HepG2 (cell line): ENCODE data around the gene IQCN. TPM values are rescaled to one million over a fixed set of nuclear protein-coding genes. Genes with fewer than 3 reads are reported as not detected.

Experiments used
- ATAD3A ChIP-seq: sonication (generic); formaldehyde crosslinking; IDR thresholded peaks from 2 replicates; pipeline ENCODE4 v1.4.0; 2020; ENCODE audit warnings: missing genetic modification reagents
- EP300 ChIP-seq, 3 experiments: sonication (generic) in 1 of 3; formaldehyde crosslinking in 1 of 3; IDR thresholded peaks; 2 replicates each; pipeline versions ENCODE4 v1.5.1 to v1.6.1; 2011 to 2020; ENCODE audit warnings: low read depth in 2 of 3, low read length in 2 of 3, borderline replicate concordance in 1 of 3, improper control_type of control experiment in 1 of 3, mild to moderate bottlenecking in 1 of 3, missing genetic modification reagents in 1 of 3, moderate library complexity in 1 of 3
- HINFP ChIP-seq: sonication (generic); formaldehyde crosslinking; IDR thresholded peaks from 2 replicates; pipeline ENCODE4 v1.4.0; 2020; ENCODE audit warnings: low read depth, mild to moderate bottlenecking, missing genetic modification reagents
- HMGXB4 ChIP-seq, 2 experiments: sonication (generic) in 1 of 2; formaldehyde crosslinking in 1 of 2; IDR thresholded peaks; 2 replicates each; pipeline versions ENCODE4 v1.4.0 to v1.6.1; 2018 to 2020; ENCODE audit warnings: missing genetic modification reagents in 2 of 2, borderline replicate concordance in 1 of 2, low read depth in 1 of 2, mild to moderate bottlenecking in 1 of 2, missing biosample characterization in 1 of 2
- MAFF ChIP-seq: IDR thresholded peaks from 2 replicates; pipeline ENCODE4 v1.6.1; 2011; ENCODE audit warnings: low read depth, low read length, improper control_type of control experiment
- ONECUT2 ChIP-seq: sonication (generic); formaldehyde crosslinking; IDR thresholded peaks from 2 replicates; pipeline ENCODE4 v1.4.0; 2020; ENCODE audit warnings: missing genetic modification reagents
- PAF1 ChIP-seq: IDR thresholded peaks from 2 replicates; pipeline ENCODE4 v1.6.1; 2016; ENCODE audit warnings: missing genetic modification reagents, missing compliant biosample characterization
- POLR2G ChIP-seq: fragments of 200-400 bp; formaldehyde crosslinking; IDR thresholded peaks from 2 replicates; pipeline ENCODE4 v1.6.1; 2018; ENCODE audit warnings: mild to moderate bottlenecking, low read depth, low read length, moderate library complexity
- RXRB ChIP-seq: IDR thresholded peaks from 2 replicates; pipeline ENCODE4 v1.6.1; 2016; ENCODE audit warnings: borderline replicate concordance, missing genetic modification reagents, missing compliant biosample characterization
- SKIL ChIP-seq: sonication (generic); formaldehyde crosslinking; IDR thresholded peaks from 2 replicates; pipeline ENCODE4 v1.8.0; 2022; ENCODE audit warnings: missing genetic modification reagents, mild to moderate bottlenecking, moderate library complexity, borderline replicate concordance
- SMAD1 ChIP-seq: sonication (generic); formaldehyde crosslinking; IDR thresholded peaks from 2 replicates; pipeline ENCODE4 v1.4.0; 2020; ENCODE audit warnings: missing genetic modification reagents, low read depth, mild to moderate bottlenecking, borderline replicate concordance
- TARDBP ChIP-seq: sonication (generic); formaldehyde crosslinking; IDR thresholded peaks from 2 replicates; pipeline ENCODE4 v1.8.0; 2022; ENCODE audit warnings: mild to moderate bottlenecking, missing genetic modification reagents
- UBTF ChIP-seq: sonication (generic); formaldehyde crosslinking; IDR thresholded peaks from 2 replicates; pipeline ENCODE4 v1.4.0; 2020; ENCODE audit warnings: mild to moderate bottlenecking, missing genetic modification reagents
- ZBTB14 ChIP-seq: sonication (generic); formaldehyde crosslinking; IDR thresholded peaks from 2 replicates; pipeline ENCODE4 v1.4.0; 2020; ENCODE audit warnings: missing genetic modification reagents
- ZNF546 ChIP-seq: sonication (generic); formaldehyde crosslinking; conservative IDR thresholded peaks from 2 replicates; pipeline ENCODE4 v1.8.1; 2023; ENCODE audit warnings: mild to moderate bottlenecking, missing genetic modification reagents
- ZNF552 ChIP-seq: sonication (generic); formaldehyde crosslinking; IDR thresholded peaks from 2 replicates; pipeline ENCODE4 v1.9.0; 2022; ENCODE audit warnings: missing genetic modification reagents, mild to moderate bottlenecking, borderline replicate concordance
- ZNF598 ChIP-seq: sonication (generic); formaldehyde crosslinking; IDR thresholded peaks from 2 replicates; pipeline ENCODE4 v1.5.1; 2020; ENCODE audit warnings: mild to moderate bottlenecking, missing genetic modification reagents, borderline replicate concordance
- ZNF709 ChIP-seq: sonication (generic); formaldehyde crosslinking; IDR thresholded peaks from 2 replicates; pipeline ENCODE4 v1.5.0; 2020; ENCODE audit warnings: mild to moderate bottlenecking, missing genetic modification reagents
- polyA plus RNA-seq, 8 experiments: library from polyadenylated mRNA; depleted of rRNA in 3 of 8; stranded (reverse) in 7 of 8; unstranded in 1 of 8; fragments of >200 nt; fragmentation: Illumina TruSeq in 4 of 8; extraction: Trizol in 4 of 8; gene quantifications; 2 replicates each; pipeline versions ENCODE4 v1.2.1 to v1.2.3, GENCODE V29; 2011 to 2016; ENCODE audit warnings: low read depth in 4 of 8, missing spikeins in 1 of 8, mixed read lengths in 1 of 8; ENCODE audit not compliant: insufficient read depth in 1 of 8
- total RNA-seq, 5 experiments: library from RNA; depleted of rRNA; stranded (reverse); fragments of >200 nt; fragmentation: Illumina TruSeq; extraction: Trizol; gene quantifications; 2 replicates each; pipeline ENCODE4 v1.2.3, GENCODE V29; 2016; ENCODE audit warnings: low read depth in 1 of 5

Gene IQCN
- total and polyA plus RNA-seq, 2 of the 13 experiments (the other 11 are each of a cell fraction or from before 2014, with no cell fraction given), result 0.04 to 0.18 TPM

GRCh38 chr19:18291590-18292461 lies 17.6 kb upstream of the IQCN start (continued):
- TF ChIP-seq HINFP (peak; percentile 61; the same call in 1 of the 2 replicates), ATAD3A (CRISPR knock-in tag) (no peak), HMGXB4 (CRISPR knock-in tag; IDR thresholded peaks at IDR 0.05; ENCODE audit: borderline replicate concordance in 1 of 2, low read depth in 1 of 2) (peak; percentile 66 to 70), EP300 (IDR thresholded peaks at IDR 0.05; ENCODE audit: low read depth in 2 of 2, low read length in 2 of 2) (peak in 1 of 2 experiments; percentile 13; a peak in 1 of 4 replicates), EP300 (CRISPR knock-in tag; IDR thresholded peaks at IDR 0.05; ENCODE audit: borderline replicate concordance) (peak; percentile 21; the same call in 1 of the 2 replicates), ZNF546 (CRISPR knock-in tag) (no peak), UBTF (CRISPR knock-in tag) (peak; percentile 51; the same call in 1 of the 2 replicates), MAFF (no peak), ZNF598 (CRISPR knock-in tag) (no peak), SKIL (CRISPR knock-in tag) (peak; percentile 92), POLR2G (no peak), RXRB (CRISPR knock-in tag) (peak; percentile 90), PAF1 (CRISPR knock-in tag) (no peak), ZNF552 (CRISPR knock-in tag) (no peak), ONECUT2 (CRISPR knock-in tag) (no peak), ZBTB14 (CRISPR knock-in tag) (no peak), TARDBP (no peak), ZNF709 (CRISPR knock-in tag) (peak; percentile 61), SMAD1 (CRISPR knock-in tag) (no peak)
